HG02970 (cell line): ENCODE measurements around the gene CABCOCO1.
"Not testable (repeated sequence)": the region's sequence is repeated elsewhere in the genome, so short reads cannot be mapped to it uniquely, and the experiment has no call there.

Experiments used
- ATAC-seq: cut with Tn5 transposase; IDR thresholded peaks from one replicate; pipeline ENCODE4 v1.9.1; 2021; ENCODE audit warnings: mild to moderate bottlenecking, moderate library complexity, moderate number of reproducible peaks; ENCODE audit not compliant: unreplicated experiment, low FRiP score

The CABCOCO1 gene

DNA sequence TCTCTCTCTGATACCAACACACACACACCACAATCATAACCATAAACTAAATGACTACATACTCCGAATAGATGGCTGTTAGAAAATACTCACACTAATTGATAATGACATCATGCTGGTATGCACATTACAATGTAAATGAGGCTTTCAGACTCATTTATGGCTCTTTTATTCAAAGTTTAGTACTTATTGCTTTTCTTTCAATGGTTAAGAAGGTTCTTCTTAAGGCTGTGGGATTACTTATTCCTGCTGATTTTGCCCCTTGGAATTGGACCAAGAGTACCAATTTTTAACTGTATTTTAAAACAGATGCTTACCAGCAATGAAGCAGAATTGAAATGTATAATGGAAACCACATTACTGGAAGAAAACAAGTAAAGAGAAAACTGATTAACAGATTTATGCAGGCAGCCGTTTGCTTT is 20.6 kb upstream of the CABCOCO1 start:
- ATAC-seq = no peak

DNA sequence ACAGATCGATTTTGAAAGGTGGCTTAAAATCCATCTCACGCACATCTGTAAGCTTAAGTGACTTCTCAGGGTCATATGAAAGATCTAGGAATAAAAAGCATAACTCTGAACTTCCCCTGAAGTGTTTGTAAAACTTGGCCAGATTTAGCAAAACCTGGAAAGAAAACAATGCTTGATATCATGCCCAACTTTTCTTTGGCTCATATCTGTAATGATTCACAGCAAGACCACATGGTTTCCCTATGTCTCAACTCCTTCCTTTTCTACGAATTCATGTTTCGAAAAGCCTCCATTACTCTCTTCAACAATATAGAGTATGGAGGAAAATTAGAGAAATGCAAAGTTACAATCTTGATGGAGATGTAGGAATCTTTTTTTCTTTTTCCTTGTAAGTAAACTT is 20.1 kb upstream of the CABCOCO1 start:
- ATAC-seq = no peak

DNA sequence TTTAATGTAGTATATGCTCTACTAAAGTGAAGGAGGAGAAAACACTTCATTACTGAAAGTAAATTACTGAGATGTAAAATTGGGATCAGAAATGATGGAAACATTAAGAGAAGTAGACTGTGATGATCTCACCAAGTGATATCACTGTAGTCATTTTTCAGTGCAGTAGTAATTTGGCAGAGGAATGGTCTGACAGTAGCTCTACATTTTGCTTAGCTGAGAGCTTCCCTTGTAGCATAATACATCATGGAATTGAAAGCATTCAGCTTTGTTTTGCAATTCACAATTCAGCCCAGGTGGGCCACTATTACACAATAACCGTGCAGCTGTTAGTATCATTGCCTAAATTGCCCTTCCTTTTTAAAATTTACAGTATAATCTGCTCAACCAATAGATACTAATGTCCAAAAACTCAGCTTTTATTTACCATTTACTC is 19.4 kb upstream of the CABCOCO1 start:
- no peak for ATAC-seq

DNA sequence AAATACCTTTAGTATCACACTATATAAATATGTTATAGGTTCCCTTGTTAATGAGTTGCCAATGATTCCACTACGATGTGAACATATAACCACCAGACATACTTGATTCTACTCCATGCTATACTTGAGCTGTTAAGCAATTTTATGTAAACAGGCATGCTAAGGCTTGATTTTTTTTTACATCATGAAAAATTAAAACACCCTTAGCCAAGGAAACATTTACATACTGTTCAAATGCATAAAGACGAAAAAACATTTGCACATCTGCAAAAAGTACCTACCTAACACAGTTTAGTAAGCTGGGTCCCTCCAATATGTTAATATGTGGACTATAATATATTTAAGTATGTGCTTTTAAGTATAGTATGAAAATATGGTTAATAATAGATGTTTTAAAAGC is 9.0 kb upstream of the CABCOCO1 start:
- no peak for ATAC-seq

DNA sequence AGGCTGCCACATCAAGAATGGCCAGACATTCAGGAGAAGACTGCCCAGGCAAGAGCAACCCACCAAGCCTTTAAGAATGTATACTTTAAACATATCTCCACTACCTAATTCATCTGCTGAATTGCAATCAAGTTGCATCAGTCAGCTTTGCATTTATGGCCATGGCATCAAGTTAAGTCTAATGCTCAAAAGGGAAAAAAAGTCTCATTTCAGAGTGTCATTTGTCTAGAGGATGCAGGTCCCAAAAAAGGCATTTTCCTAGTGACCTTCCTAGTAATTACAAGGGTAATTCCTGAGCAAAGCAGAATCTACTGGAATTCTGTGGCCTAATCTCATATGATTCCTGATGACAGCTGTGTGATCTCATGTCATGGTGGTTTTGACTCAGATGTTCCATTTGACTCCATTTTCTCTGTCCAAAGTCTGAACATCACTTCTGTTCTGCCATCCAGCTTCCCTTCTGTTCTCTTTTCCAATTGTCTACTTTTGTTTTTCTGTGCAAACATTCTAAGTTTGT is 7.3 kb upstream of the CABCOCO1 start:
- no peak for ATAC-seq

DNA sequence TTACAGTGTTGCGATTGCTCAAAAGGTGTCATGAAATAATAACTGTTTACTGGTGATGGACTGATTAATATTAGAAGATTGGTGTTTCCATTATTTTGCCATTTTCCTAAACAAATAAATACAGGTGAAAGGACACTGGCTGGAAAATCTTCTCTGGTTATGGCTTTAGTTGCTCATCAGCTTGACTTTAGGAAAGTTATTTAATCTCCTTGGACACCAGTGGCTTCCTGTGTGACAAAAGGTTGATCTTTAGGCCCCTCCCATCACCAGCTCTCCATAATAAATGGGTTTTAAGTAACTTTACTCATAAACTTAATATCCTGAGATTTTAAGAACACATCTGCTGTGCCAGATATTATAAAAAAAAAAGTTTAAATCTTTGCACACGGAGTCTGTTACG is 737 bp downstream of the CABCOCO1 start:
- ATAC-seq = no peak

DNA sequence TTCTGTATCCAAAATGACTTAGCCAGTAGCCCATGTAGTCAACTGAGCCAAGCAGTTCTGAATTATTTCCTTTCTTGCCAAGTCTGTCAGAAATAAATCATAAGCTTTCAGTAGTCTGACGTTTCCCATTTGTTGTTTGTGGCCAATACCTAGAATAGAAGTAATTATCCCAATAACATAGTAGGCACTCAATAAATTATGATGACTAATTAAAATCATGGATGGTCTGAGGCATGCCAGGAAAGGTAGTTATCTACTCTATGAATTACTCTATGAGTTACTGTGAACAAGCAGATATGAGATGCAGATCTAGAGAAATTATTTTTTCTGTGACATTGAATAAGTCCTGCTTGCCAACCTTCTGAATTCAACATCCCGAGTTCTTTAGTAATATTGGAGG is 2.3 kb downstream of the CABCOCO1 start:
- no peak for ATAC-seq

DNA sequence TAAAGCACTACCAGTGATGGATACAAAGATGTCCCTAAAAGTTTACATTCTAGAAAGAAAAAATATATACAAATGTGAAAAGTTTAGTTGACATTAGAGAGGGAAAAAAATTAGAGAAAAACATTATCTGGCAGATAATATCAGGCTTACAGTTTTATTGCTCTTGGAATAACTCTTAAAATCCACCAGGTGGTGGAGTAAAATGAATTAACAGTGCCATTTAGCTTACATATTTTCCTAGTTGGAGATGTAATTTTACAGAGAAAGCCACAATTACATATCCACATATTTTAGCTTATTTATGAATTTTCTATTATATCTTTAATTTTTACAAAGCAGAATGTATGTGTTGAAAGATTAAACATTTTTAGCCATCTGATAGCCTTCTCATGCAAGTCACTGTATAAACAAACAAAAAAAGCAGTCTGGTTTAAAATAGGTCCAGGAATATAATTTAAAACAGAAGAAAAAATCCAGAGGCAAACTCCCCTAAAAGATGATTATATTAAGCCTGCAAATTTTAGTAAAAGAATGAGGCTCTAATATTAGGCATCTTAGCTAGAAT is 6.5 kb downstream of the CABCOCO1 start:
- ATAC-seq = no peak

DNA sequence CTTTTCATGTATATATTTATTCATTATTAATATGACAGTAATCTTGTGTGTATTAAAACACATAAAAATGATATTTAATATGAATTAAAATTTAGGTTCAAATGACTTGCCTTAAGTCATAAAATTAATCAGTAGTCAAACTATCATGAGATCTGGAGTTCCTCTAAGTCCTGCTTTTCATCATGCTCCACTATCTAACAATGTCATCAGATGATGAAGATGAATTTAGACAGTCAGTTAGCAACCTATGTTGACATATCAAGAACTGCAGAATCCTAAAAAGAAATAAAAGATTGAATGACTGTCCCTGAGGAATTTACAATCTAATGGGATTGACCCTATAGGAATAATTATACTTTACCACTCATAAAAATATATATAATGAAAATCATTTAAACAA is 7.1 kb downstream of the CABCOCO1 start:
- no peak for ATAC-seq

DNA sequence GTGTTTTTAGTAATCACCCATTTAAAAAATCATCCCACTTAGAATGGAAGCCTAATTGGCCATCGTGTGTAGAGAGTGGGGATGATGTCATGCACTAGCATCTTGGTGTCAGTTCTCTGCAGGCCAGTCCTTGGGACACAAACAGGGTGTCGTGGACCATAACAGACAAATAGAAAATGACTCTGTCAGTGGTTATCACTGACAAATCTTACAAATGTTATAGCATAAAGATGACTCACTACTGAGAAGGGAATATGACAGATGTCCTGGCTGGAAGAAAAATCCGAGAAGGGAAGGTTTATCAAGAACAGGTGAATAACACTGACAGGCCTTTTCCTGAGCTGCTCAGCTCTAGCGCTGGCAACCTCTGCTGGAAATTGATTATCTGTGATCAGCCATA is 10.6 kb downstream of the CABCOCO1 start:
- ATAC-seq = no peak

DNA sequence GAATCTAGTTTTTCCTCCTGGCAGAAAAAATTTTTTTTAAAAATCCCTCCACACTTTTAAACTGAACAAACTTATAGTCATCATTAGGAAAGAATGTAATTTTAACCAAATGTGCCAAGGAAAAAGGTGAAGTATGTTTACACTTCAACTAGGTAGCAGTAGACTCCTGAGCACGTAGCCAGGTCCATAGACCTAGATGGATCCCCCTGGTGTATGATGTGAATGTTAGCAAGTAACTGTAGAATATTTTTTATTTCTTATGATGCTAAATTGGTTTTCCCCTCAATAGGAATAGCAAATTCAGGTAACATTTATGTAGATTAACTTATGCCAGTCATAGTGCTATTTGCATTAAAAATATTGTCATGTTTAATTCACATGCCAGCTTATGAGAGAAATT is 19.6 kb downstream of the CABCOCO1 start:
- ATAC-seq = no peak

DNA sequence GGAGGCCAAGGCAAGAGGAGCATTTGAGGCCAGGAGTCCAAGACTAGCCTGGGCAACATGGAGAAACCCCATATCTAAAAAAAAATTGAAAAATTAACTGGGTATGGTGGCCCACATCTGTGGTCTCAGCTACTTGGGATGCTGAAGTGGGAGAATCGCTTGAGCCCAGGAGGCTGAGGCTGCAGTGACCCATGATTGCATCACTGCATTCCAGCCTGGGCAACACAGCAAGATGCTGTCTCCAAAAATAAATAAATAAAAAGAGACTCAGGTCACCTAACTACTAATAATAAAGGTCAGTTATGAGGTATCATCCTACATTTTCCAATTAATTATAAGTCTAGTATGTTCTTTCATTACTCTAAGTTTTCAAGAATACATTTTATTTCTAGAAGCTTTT is 20.6 kb downstream of the CABCOCO1 start:
- ATAC-seq = no peak

DNA sequence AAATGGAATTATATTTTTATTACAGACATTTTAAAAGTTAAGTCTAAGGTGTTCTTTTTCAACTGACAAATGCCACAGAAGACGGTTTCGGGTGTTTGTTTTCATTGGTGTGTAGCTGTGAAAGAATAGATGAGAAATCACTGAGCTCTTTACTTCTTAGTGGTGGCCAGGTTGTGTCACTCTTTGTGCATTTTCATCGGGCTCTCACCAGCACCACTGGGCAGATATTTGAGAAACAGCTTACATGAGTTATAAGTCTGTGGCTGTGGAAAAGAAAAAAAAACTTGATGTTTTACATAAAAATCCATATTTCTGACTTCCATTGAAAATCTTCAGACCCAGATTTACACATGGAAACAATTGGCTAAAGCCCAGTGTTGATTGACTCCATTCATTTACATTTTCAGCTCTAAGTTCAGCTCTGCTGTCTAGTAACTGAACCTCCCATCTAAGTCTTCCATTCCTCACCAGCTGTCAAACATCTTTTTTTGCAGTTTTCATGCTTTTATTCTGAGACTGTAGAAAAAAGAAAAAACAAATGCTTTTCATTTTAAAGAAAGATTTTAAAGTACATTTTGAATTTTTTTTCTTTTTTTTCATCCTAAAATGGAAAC is 22.3 kb downstream of the CABCOCO1 start:
- ATAC-seq = no peak

DNA sequence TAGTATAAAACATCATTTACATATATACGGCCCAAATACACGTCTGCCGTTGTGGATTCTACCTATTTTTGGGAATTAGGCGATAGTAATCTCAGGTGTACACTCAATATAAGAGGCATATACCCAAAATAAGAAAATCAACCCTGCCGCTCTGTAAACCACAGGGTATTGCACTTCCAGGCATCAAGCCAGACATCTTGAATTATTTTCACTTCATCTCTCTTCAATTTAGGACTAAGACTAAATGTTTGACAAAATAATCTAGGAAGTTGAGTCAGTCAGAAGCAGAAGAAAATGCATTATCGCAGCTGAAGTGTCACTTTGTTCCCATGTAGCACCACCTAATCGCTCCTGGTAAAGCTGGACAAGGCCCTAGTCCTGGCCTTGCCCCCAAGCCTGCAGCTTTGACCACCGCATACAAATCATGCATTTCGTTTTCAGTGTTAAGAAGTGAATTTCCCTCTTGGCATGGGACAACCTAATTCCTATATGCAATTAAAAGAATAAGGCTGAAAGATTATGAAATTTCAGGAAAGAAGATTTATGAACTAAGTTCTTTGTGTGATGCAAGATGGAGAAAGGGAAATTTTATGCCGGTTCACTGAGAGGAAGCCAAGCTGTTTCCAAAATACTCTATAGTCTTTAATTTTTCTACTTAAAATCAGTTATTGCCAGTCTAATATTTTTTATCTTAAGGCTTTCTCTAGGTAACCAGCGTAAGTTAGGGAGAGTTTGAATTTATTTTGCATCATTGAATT is 26.0 kb downstream of the CABCOCO1 start:
- no peak for ATAC-seq

DNA sequence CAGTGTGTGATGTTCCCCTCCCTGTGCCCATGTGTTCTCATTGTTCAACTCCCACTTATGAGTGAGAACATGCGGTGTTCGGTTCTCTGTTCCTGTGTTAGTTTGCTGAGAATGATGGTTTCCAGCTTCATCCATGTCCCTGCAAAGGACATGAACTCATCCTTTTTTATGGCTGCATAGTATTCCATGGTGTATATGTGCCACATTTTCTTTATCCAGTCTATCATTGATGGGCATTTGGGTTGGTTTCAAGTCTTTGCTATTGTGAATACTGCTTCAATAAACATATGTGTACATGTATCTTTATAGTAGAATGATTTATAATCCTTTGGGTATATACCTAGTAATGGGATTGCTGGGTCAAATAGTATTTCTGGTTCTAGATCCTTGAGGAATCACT is 28.9 kb downstream of the CABCOCO1 start:
- not testable (repeated sequence) for ATAC-seq

DNA sequence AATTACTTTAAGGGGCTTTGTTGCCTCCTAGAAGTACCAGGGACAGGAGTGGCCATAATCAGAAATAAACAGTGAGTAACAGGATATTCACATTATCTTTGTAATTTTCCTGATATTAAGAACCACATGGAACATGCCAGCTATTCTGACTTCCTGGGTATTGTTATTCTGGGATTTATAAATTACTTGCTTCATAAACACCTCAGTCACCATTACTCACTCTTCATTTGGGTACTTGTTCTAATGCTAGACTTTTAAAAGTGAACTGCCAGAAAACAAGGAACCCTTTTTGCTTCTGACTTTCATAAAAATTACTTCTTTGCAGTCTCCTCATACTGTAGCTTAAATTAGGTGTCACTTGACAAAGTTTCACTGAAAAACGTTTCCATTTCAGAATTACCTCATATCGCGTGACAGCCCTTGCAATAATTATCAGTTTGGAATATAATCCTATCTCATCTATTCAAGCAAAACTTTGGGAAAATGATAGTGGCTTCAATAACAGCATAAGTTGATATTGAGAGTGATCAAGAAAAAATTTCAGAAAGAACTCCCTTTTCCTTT is 29.8 kb downstream of the CABCOCO1 start:
- no peak for ATAC-seq

DNA sequence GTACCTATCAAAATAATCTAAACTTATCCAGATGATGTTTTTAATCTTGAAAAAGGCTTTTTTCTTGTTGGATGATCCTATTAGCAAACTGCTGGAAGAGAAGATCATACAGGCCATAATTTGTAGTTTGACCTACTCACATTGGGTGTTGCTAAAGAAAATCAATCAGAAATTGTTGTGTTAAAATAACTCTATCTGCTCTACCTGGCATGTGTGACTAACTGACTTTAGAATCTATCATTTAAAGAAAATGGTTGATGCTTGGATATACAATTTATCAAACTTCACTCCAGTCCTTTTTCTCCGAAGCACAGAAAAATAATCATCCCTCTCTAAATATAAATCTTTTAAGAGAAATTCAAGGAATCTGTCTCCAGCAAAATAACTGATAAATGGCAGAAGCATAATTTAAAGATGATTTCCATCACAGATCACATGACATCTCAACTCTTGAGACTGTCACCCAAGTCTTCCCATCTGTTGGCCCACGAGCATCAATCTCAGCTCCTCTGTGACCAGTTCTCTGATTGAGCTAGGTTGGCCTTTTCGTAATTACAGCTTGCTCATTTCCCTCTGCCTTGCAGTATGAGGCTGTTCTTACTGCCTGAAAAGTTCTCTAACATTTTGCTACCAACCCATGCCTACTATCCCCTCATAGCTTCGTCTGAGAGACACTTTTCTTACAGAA is 36.4 kb downstream of the CABCOCO1 start:
- no peak for ATAC-seq

DNA sequence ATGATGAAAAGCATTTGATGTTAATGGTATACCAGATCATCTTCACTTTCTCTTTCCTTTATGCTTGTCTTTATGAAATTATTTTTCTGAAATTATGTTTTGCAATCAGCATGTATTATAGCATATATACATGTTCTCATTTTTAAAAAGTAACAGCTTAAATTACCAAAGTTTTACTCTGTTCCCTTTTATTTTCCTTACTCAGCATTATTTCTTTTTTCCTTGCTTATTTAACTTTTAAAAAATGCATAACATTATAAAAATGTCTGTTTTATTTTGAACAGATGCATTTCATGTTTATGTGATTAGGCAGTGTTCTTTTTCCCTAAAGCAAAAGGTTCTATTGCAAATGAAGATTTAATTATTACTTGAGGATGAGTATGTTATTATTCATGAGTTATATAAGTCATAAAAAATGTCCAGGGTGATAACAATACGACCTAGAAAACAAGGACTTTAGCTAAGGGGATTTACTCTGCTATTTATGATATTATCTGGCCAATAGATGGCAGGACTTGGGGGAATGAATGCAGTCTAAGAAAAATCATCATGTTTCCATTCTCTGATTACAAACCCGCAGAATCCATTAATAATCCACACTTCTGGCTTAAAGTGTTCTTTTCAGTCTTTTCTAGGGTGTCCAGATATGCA is 38.5 kb downstream of the CABCOCO1 start:
- no peak for ATAC-seq

DNA sequence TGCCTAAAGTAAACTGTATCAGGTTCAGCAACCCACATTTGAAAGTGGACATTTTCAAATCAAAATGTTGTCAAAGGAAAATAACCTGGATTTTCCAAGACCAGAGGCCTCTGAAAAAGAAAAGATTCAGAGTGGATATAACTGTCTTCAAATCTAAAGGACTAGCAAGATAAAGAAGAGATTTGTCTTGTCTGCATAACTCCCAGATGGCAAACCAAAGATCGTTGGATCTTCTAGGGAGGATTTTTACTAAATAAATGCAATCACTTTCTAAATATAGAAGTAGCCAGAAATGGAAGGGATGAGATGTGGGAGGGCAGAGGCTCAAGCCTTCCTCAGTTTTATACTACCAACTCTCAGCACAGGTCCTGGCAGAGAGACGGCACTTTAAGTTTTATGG is 39.0 kb downstream of the CABCOCO1 start:
- no peak for ATAC-seq

DNA sequence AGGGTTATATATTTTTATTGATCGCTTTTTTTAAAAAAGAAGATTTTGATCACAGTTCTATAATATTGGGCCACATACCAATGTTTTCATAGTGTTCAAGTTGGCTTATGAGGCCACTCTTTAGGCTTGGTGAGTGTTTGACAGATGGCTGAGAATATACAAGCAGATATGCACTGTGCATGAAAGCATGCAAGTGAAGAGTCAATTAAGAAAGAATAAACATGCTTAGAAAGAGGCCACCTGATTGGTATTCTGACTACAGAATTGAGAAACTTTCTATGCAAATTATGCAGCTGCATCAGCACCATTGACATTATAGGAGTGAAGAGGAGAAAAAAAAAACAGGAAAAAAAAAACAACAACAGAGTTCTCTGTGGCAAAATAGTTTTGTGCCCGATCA is 39.9 kb downstream of the CABCOCO1 start:
- no peak for ATAC-seq
